Mesodermal cell (in vitro differentiated cells): ENCODE data around the gene METRNL.
"Not testable (repeated sequence)": the region's sequence is repeated elsewhere in the genome, so short reads cannot be mapped to it uniquely, and the experiment has no call there.

Experiments used
- H3K27ac ChIP-seq: 2 replicates; pipeline ENCODE4 v1.7.0; 2013; ENCODE audit warnings: mild to moderate bottlenecking, low read depth, low read length, moderate library complexity; ENCODE audit not compliant: severe bottlenecking
- H3K36me3 ChIP-seq: 2 replicates; pipeline ENCODE4 v1.7.1; 2013; ENCODE audit warnings: mild to moderate bottlenecking, low read length, moderate library complexity; ENCODE audit not compliant: control insufficient read depth, insufficient read depth
- H3K4me1 ChIP-seq: one replicate; pipeline ENCODE4 v1.7.1; 2013; ENCODE audit warnings: mild to moderate bottlenecking, low read length; ENCODE audit not compliant: insufficient read depth, control insufficient read depth, poor library complexity, severe bottlenecking
- H3K4me3 ChIP-seq: 2 replicates; pipeline ENCODE4 v1.7.0; 2013; ENCODE audit warnings: low read length, control low read depth, mild to moderate bottlenecking; ENCODE audit not compliant: insufficient read depth, poor library complexity, severe bottlenecking; ENCODE audit errors: extremely low read depth
- H3K9me3 ChIP-seq: 2 replicates; pipeline ENCODE4 v1.7.1; 2013; ENCODE audit warnings: mild to moderate bottlenecking, low read length, moderate library complexity; ENCODE audit not compliant: control insufficient read depth
- WGBS, 2 experiments: methylation state at CpG; one replicate each; pipeline ENCODE4 v1.1.5; 2013; ENCODE audit warnings: missing lambda C conversion rate in 2 of 2; ENCODE audit not compliant: insufficient coverage in 2 of 2; 5-methylcytosine and 5-hydroxymethylcytosine counted together

METRNL gene

GRCh38 chr17:83119987-83120864 is 40.8 kb downstream of the METRNL start:
- no peak overlapping the region for H3K27ac ChIP-seq
- no peaks in the 10 kb centered on the region for H3K4me1 ChIP-seq
- no peaks in the 10 kb centered on the region for H3K36me3 ChIP-seq
- no peak overlapping the region for H3K4me3 ChIP-seq
- H3K9me3 ChIP-seq, result no peaks in the 10 kb centered on the region
- WGBS, 2 experiments, result 18% methylated on average over 20 to 22 of the region's 25 CpGs

GRCh38 chr17:83121473-83121872 is 42.1 kb downstream of the METRNL start:
- WGBS, 2 experiments, result 24 to 31% methylated on average over 6 to 7 of the region's 12 CpGs
- H3K9me3 ChIP-seq, H3K4me3 ChIP-seq, H3K36me3 ChIP-seq, H3K27ac ChIP-seq, H3K4me1 ChIP-seq: not testable (repeated sequence)

- Histone ChIP-seq H3K4me1 (no peaks in the 10 kb centered on the region), H3K9me3 (no peaks in the 10 kb centered on the region), H3K27ac (no peak overlapping the region), H3K36me3 (no peaks in the 10 kb centered on the region), H3K4me3 (no peak overlapping the region)
- WGBS, 2 experiments, result 63 to 64% methylated on average over 23 to 25 of the region's 26 CpGs
Measured at GRCh38 chr17:83121921-83122820, 42.8 kb downstream of the METRNL start.

- WGBS, 2 experiments, result 58 to 63% methylated on average over 14 to 16 of the region's 16 CpGs
- H3K27ac ChIP-seq, result no peak overlapping the region
- H3K9me3 ChIP-seq, result no peaks in the 10 kb centered on the region
Measured at GRCh38 chr17:83122834-83123233, 43.4 kb downstream of the METRNL start.

GRCh38 chr17:83123896-83124801 is 44.7 kb downstream of the METRNL start:
- no peak overlapping the region for H3K4me3 ChIP-seq
- WGBS, 2 experiments, result 89 to 92% methylated on average over 20 to 25 of the region's 25 CpGs
- H3K27ac ChIP-seq, result no peak overlapping the region
- H3K4me1 ChIP-seq, result no peaks in the 10 kb centered on the region
- H3K36me3 ChIP-seq, result no peaks in the 10 kb centered on the region
- no peaks in the 10 kb centered on the region for H3K9me3 ChIP-seq

More at GRCh38 chr17:83122834-83123233, 43.4 kb downstream of the METRNL start:
- no peaks in the 10 kb centered on the region for H3K36me3 ChIP-seq
- H3K4me3 ChIP-seq, result no peak overlapping the region
- H3K4me1 ChIP-seq, result no peaks in the 10 kb centered on the region

- Histone ChIP-seq H3K36me3 (no peaks in the 10 kb centered on the region), H3K4me1 (no peaks in the 10 kb centered on the region), H3K4me3 (no peak overlapping the region), H3K9me3 (no peaks in the 10 kb centered on the region), H3K27ac (no peak overlapping the region)
- WGBS, 2 experiments, result 88 to 93% methylated on average over 19 to 23 of the region's 24 CpGs
Measured at GRCh38 chr17:83124871-83125514, 45.6 kb downstream of the METRNL start.

GRCh38 chr17:83125515-83126274 is 46.3 kb downstream of the METRNL start:
- WGBS, 2 experiments, result 88 to 91% methylated on average over 19 to 21 of the region's 21 CpGs
- H3K36me3 ChIP-seq, result no peaks in the 10 kb centered on the region
- no peaks in the 10 kb centered on the region for H3K4me1 ChIP-seq
- no peak overlapping the region for H3K4me3 ChIP-seq
- no peaks in the 10 kb centered on the region for H3K9me3 ChIP-seq
- H3K27ac ChIP-seq, result no peak overlapping the region

- WGBS, 2 experiments, result 87 to 89% methylated on average over 10 to 12 of the region's 12 CpGs
- Histone ChIP-seq H3K9me3 (no peaks in the 10 kb centered on the region), H3K4me3 (no peak overlapping the region), H3K36me3 (no peaks in the 10 kb centered on the region), H3K4me1 (no peaks in the 10 kb centered on the region), H3K27ac (no peak overlapping the region)
Measured at GRCh38 chr17:83126275-83126811, 46.9 kb downstream of the METRNL start.

GRCh38 chr17:83127431-83128160 is 48.2 kb downstream of the METRNL start:
- WGBS, 2 experiments, result 95% methylated on average over 7 of the region's 16 CpGs
- Histone ChIP-seq H3K27ac (no peak overlapping the region), H3K4me3 (no peak overlapping the region), H3K4me1 (peaks cover 5% of the 10 kb centered on the region), H3K36me3 (no peaks in the 10 kb centered on the region), H3K9me3 (no peaks in the 10 kb centered on the region)
